HG03558 (cell line): Measurements from ENCODE around the gene FXYD1.
"Not testable (repeated sequence)": the region's sequence is repeated elsewhere in the genome, so short reads cannot be mapped to it uniquely, and the experiment has no call there.

ENCODE experiments used
- ATAC-seq: cut with Tn5 transposase; IDR thresholded peaks from one replicate; pipeline ENCODE4 v1.9.1; 2021; ENCODE audit warnings: moderate number of reproducible peaks; ENCODE audit not compliant: unreplicated experiment; ENCODE audit errors: extremely low read depth

The FXYD1 gene

GRCh38 chr19:35138305-35138892 lies at the start of gene FXYD1:
Gene FXYD1, plus strand, starts transcription at chr19:35138824. Its CDS starts 1,256 bp downstream, at chr19:35140080.
- ATAC-seq, result no peak

GRCh38 chr19:35089554-35089953 lies 49.1 kb upstream of the FXYD1 start:
- ATAC-seq, result no peak

GRCh38 chr19:35090160-35090505 lies 48.5 kb upstream of the FXYD1 start:
- no peak for ATAC-seq

- ATAC-seq, result no peak
Observed at GRCh38 chr19:35090506-35091214, 48.0 kb upstream of the FXYD1 start.

- ATAC-seq, result no peak
Observed at GRCh38 chr19:35093430-35093829, 45.2 kb upstream of the FXYD1 start.

- ATAC-seq, result no peak
Observed at GRCh38 chr19:35093941-35094647, 44.5 kb upstream of the FXYD1 start.

GRCh38 chr19:35094656-35095055 lies 44.0 kb upstream of the FXYD1 start:
- ATAC-seq, result no peak

- ATAC-seq, result no peak
Observed at GRCh38 chr19:35095667-35096368, 42.8 kb upstream of the FXYD1 start.

- ATAC-seq, result no peak
Observed at GRCh38 chr19:35098413-35099049, 40.1 kb upstream of the FXYD1 start.

GRCh38 chr19:35099155-35099896 lies 39.3 kb upstream of the FXYD1 start:
- no peak for ATAC-seq

GRCh38 chr19:35099897-35100275 lies 38.7 kb upstream of the FXYD1 start:
- no peak for ATAC-seq

GRCh38 chr19:35100588-35101533 lies 37.8 kb upstream of the FXYD1 start:
- ATAC-seq, result no peak

- not testable (repeated sequence) for ATAC-seq
Observed at GRCh38 chr19:35101949-35102348, 36.7 kb upstream of the FXYD1 start.

GRCh38 chr19:35103614-35104013 lies 35.0 kb upstream of the FXYD1 start:
- ATAC-seq, result not testable (repeated sequence)

GRCh38 chr19:35104361-35104760 lies 34.3 kb upstream of the FXYD1 start:
- no peak for ATAC-seq

GRCh38 chr19:35105047-35105410 lies 33.6 kb upstream of the FXYD1 start:
- ATAC-seq, result no peak

GRCh38 chr19:35105411-35106290 lies 33.0 kb upstream of the FXYD1 start:
- ATAC-seq, result no peak

GRCh38 chr19:35106291-35106583 lies 32.4 kb upstream of the FXYD1 start:
- ATAC-seq, result no peak
